PFSK-1 (cell line): ENCODE data around the gene DENND6A.

ENCODE experiments used
- FOXP2 ChIP-seq: optimal IDR thresholded peaks from 2 replicates; pipeline ENCODE3; 2011; ENCODE audit warnings: borderline replicate concordance, control low read depth, inconsistent platforms; ENCODE audit not compliant: insufficient read depth; ENCODE audit errors: extremely low read length, extremely low read depth
- POLR2AphosphoS5 ChIP-seq: IDR thresholded peaks from 2 replicates; pipeline ENCODE4 v1.6.1; 2012; ENCODE audit warnings: low read depth, mild to moderate bottlenecking, control low read depth, low read length, moderate library complexity
- REST ChIP-seq, 2 experiments: IDR thresholded peaks; 2 replicates each; pipeline versions ENCODE4 v1.6.1 to v1.8.0; 2011 to 2012; ENCODE audit warnings: low read depth in 2 of 2, low read length in 2 of 2, control low read depth in 1 of 2, inconsistent platforms in 1 of 2, mild to moderate bottlenecking in 1 of 2, moderate library complexity in 1 of 2; ENCODE audit not compliant: insufficient read depth in 1 of 2
- SIN3A ChIP-seq: IDR thresholded peaks from 2 replicates; pipeline ENCODE4 v1.6.1; 2012; ENCODE audit warnings: mild to moderate bottlenecking, low read length, moderate library complexity, borderline replicate concordance; ENCODE audit not compliant: insufficient read depth
- TAF1 ChIP-seq: IDR thresholded peaks from 2 replicates; pipeline ENCODE4 v1.6.1; 2012; ENCODE audit warnings: low read length, control low read depth, borderline replicate concordance; ENCODE audit not compliant: insufficient read depth

DENND6A gene

DNA sequence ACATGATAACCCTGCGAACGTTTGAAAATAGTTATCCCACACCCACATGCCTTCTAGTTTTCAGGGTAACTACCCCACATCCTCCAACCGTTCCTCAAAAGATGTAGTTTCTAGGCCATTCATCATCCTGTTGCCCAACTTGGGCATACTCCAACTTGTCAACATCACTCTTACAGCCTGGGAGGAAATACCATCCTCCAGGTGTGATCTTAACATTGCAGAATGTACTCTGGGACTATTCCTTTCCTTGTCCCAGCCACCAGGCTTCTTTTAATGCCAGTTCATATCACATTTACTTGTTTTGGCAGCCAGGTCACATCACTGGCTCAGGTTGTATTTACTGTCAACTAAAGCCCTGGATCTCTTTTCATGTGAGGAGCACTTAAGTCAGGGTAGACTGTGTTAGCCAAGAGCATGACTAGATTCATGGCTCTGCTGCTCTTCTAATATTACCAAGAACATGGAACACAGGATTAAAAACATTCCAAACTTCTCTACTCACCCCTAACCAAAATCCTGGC, 4.0 kb upstream of the DENND6A start:
- TF ChIP-seq FOXP2 = no peak
- TF ChIP-seq TAF1 = no peak
- no peak for TF ChIP-seq SIN3A
- TF ChIP-seq POLR2AphosphoS5 = no peak

DNA sequence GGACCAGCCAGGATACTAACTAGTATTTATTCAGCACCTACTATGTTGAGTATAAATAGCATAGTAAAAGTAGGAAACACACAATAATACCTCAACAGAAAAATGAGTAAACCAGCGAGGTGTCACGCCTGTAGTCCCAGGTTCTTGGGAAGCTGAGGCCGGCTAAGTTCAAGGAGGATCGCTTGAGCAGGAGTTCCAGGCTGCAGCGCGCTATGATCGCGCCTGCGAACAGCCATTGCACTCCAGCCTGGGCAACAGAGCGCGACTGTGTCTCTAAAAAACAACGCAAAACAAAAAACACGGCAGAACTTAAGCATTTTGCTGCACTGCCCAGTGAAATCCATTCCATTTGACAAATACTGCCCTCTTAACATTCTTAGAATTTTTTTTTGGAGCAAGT, 1.3 kb upstream of the DENND6A start:
- TF ChIP-seq SIN3A = no peak
- TF ChIP-seq FOXP2 = no peak
- no peak for TF ChIP-seq POLR2AphosphoS5
- TF ChIP-seq REST (IDR thresholded peaks at IDR 0.05; ENCODE audit: insufficient read depth in 1 of 2, low read depth in 2 of 2, low read length in 2 of 2) = no peak
- no peak for TF ChIP-seq TAF1

DNA sequence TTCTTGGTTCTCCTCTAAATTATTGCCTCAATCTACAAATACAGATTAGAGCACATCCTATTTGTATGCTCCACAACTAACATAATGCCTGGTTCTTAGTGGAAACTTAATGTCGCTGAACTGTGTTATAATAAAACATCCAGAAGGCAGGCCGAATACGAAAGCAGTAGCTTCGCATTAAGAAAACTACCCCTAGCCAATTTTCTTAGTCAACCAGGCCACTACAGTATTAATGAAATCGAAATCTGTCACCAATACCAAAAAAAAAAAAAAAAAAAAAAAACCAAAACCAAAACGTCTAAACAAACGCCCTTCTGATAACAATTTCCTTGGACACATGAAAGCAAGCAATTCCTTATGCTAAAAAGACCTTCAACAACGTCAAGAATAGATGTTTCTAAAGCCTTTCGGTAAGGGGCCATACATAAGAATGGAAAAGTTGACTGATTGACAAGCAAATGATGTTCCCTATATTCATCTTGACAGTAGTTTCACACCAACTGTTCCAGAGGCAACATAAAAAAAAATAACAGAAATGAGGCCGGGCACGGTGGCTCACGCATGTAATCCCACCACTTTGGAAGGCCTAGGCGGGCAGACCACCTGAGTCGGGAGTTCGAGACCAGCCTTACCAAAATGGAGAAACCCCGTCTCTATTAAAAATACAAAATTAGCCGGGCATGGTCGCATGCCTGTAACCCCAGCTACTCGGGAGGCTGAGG, 1.3 kb downstream of the DENND6A start:
- TF ChIP-seq TAF1 = no peak
- no peak for TF ChIP-seq REST (IDR thresholded peaks at IDR 0.05; ENCODE audit: insufficient read depth in 1 of 2, low read depth in 2 of 2, low read length in 2 of 2)
- no peak for TF ChIP-seq FOXP2
- TF ChIP-seq POLR2AphosphoS5 = no peak
- TF ChIP-seq SIN3A = no peak

GRCh38 chr3:57689367-57690053, 3.4 kb downstream of the DENND6A start:
- no peak for TF ChIP-seq TAF1
- no peak for TF ChIP-seq POLR2AphosphoS5
- no peak for TF ChIP-seq FOXP2
- TF ChIP-seq SIN3A = no peak
- no peak for TF ChIP-seq REST (IDR thresholded peaks at IDR 0.05; ENCODE audit: insufficient read depth in 1 of 2, low read depth in 2 of 2, low read length in 2 of 2)

DNA sequence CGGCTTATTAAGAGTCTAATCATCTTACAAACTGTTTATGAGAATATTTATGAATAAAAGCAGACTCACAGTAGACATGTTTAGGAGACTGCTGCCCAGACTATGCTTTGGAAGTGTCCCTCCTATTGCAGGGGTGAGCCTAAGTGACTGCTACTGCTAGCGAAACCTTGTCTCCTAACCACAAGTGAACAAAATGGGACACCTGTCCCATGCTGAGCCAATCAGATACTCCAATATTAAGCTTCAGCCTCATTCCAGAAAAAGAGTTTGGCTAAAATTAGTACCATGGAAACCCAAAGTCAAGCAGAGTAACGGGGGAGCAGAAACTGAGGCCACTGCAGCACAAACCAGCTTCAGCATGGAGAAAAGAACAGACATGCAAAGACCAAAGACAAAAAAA, 4.6 kb downstream of the DENND6A start:
- TF ChIP-seq SIN3A = no peak
- TF ChIP-seq POLR2AphosphoS5 = no peak
- TF ChIP-seq TAF1 = no peak
- no peak for TF ChIP-seq FOXP2
- TF ChIP-seq REST (IDR thresholded peaks at IDR 0.05; ENCODE audit: insufficient read depth in 1 of 2, low read depth in 2 of 2, low read length in 2 of 2) = no peak
